Hepatocyte (in vitro differentiated cells): ENCODE results near the gene TIGD6. TPM values are rescaled to one million over a fixed set of nuclear protein-coding genes. Genes with fewer than 3 reads are reported as not detected.

Experiments
- DNase-seq: peaks from one replicate; pipeline ENCODE4 v3.0.0-alpha.2; 2016; ENCODE audit warnings: low spot score
- H2AFZ ChIP-seq: fragments of 200-600 bp; sonication (generic); 2 replicates; pipeline ENCODE4 v1.6.0; 2016; ENCODE audit warnings: antibody characterized with exemption, mild to moderate bottlenecking
- H3K27ac ChIP-seq: fragments of 200-600 bp; sonication (generic); 2 replicates; pipeline ENCODE4 v1.5.1; 2016; ENCODE audit warnings: mild to moderate bottlenecking
- H3K27me3 ChIP-seq: fragments of 200-600 bp; sonication (generic); 2 replicates; pipeline ENCODE4 v1.6.1; 2016
- H3K36me3 ChIP-seq: fragments of 200-600 bp; sonication (generic); replicated peaks from 2 replicates; pipeline ENCODE4 v1.5.1; 2016; ENCODE audit warnings: low read depth; ENCODE audit not compliant: insufficient read depth
- H3K4me1 ChIP-seq: fragments of 200-600 bp; sonication (generic); 2 replicates; pipeline ENCODE4 v1.5.1; 2016; ENCODE audit warnings: mild to moderate bottlenecking, moderate library complexity; ENCODE audit not compliant: insufficient read depth
- H3K4me2 ChIP-seq: fragments of 200-600 bp; sonication (generic); 2 replicates; pipeline ENCODE4 v1.6.0; 2016
- H3K4me3 ChIP-seq: fragments of 200-600 bp; sonication (generic); 2 replicates; pipeline ENCODE4 v1.5.1; 2016; ENCODE audit warnings: mild to moderate bottlenecking
- H3K79me2 ChIP-seq: fragments of 200-600 bp; sonication (generic); 2 replicates; pipeline ENCODE4 v1.6.0; 2017; ENCODE audit warnings: mild to moderate bottlenecking
- H3K9me2 ChIP-seq: fragments of 200-600 bp; sonication (generic); replicated peaks from 2 replicates; pipeline ENCODE4 v1.6.0; 2017; ENCODE audit warnings: mild to moderate bottlenecking; ENCODE audit not compliant: insufficient read depth
- H3K9me3 ChIP-seq: fragments of 200-600 bp; sonication (generic); 2 replicates; pipeline ENCODE4 v1.5.1; 2016; ENCODE audit warnings: low read depth, mild to moderate bottlenecking
- H4K20me1 ChIP-seq: fragments of 200-600 bp; sonication (generic); 2 replicates; pipeline ENCODE4 v1.6.0; 2016; ENCODE audit warnings: mild to moderate bottlenecking; ENCODE audit not compliant: insufficient read depth, poor library complexity, severe bottlenecking
- CTCF ChIP-seq: fragments of 200-600 bp; sonication (generic); IDR thresholded peaks from 2 replicates; pipeline ENCODE4 v1.5.1; 2016; ENCODE audit warnings: antibody characterized with exemption, mild to moderate bottlenecking; ENCODE audit not compliant: poor library complexity
- EZH2 ChIP-seq: fragments of 200-600 bp; sonication (generic); IDR thresholded peaks from 2 replicates; pipeline ENCODE4 v1.6.1; 2016; ENCODE audit warnings: antibody characterized with exemption, mild to moderate bottlenecking, borderline replicate concordance
- EZH2phosphoT487 ChIP-seq: fragments of 200-600 bp; sonication (generic); IDR thresholded peaks from one replicate; pipeline ENCODE4 v1.6.1; 2018; ENCODE audit warnings: antibody characterized with exemption, mild to moderate bottlenecking, low read depth, moderate library complexity; ENCODE audit not compliant: unreplicated experiment, severe bottlenecking
- WGBS: methylation state at CpG from one replicate; pipeline ENCODE4 v1.1.6; 2016; ENCODE audit warnings: low lambda C conversion rate; ENCODE audit errors: missing lambda C conversion rate; 5-methylcytosine and 5-hydroxymethylcytosine counted together
- polyA plus RNA-seq: library from polyadenylated mRNA; unstranded; fragments of >200 nt; fragmentation: Nextera tagmentation; extraction: Ambion mirVana; gene quantifications from 2 replicates; pipeline ENCODE4 v1.2.1, GENCODE V29; 2016
- total RNA-seq: library from RNA; depleted of rRNA; stranded (reverse); fragments of >200 nt; gene quantifications from 2 replicates; pipeline ENCODE4 v1.2.3, GENCODE V29; 2014

TIGD6 gene
- total and polyA plus RNA-seq, 2 experiments from 2014 or later: 4.6 to 5.0 TPM

DNA sequence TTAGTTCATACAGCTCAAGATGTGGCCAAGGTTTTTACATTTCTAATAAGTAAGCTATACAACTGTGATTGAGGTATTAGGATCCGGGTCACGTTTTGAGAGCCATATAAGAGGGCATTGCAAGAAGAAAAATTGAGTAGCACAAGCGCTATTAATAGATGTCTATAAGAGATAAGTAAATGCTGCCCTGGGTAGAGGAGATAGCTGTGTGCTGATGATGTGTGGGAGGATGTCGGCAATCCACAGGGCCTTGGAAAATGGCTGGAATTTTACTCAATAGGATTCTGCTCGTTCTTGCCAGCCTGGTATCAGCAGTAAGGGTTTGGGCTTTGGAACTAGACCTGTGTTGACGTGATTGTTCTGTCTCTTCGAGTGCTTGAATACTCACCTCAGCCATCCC, 44.3 kb upstream of the TIGD6 start:
- no peak overlapping the region for H2AFZ ChIP-seq
- H3K4me1 ChIP-seq: peaks cover 13% of the 10 kb centered on the region
- no peak overlapping the region for H3K4me2 ChIP-seq
- no peak for DNase-seq
- H3K27ac ChIP-seq: peak overlapping the region; percentile 3
- no peaks in the 10 kb centered on the region for H3K9me3 ChIP-seq
- no peaks in the 10 kb centered on the region for H3K36me3 ChIP-seq
- no peak for TF ChIP-seq EZH2
- TF ChIP-seq CTCF: no peak
- no peak for TF ChIP-seq EZH2phosphoT487
- no peak overlapping the region for H3K4me3 ChIP-seq
- H3K9me2 ChIP-seq: no peaks in the 10 kb centered on the region
- H4K20me1 ChIP-seq: no peaks in the 10 kb centered on the region
- no peaks in the 10 kb centered on the region for H3K27me3 ChIP-seq
- 77% methylated on average over 7 of the region's 7 CpGs for WGBS
- no peaks in the 10 kb centered on the region for H3K79me2 ChIP-seq

DNA sequence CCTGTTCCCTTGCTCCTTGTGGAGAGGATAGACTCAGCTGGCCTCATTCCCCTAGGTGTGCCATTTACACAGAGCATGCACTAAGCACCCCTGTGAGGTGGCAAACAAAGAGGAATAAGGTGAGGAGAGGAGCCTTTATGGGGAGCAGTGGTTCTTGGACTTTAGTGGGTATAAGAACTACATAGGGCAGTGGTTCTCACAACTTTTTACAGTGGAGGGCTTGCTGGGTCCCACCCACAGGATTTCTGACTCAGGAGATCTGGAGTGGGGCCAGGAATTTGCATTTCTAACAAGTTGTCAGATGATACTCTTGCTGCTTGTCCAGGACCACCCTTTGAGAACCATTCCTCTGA, 43.9 kb upstream of the TIGD6 start:
- Histone ChIP-seq H2AFZ (no peak overlapping the region), H3K4me2 (no peak overlapping the region), H3K4me3 (no peak overlapping the region), H3K9me2 (no peaks in the 10 kb centered on the region), H3K79me2 (no peaks in the 10 kb centered on the region), H3K9me3 (no peaks in the 10 kb centered on the region), H3K36me3 (no peaks in the 10 kb centered on the region), H3K27ac (peak overlapping the region; percentile 63), H3K4me1 (peaks cover 13% of the 10 kb centered on the region), H3K27me3 (no peaks in the 10 kb centered on the region), H4K20me1 (no peaks in the 10 kb centered on the region)
- peak; percentile 42 for DNase-seq
- TF ChIP-seq EZH2 (no peak), CTCF (no peak), EZH2phosphoT487 (no peak)

- H3K9me3 ChIP-seq: no peaks in the 10 kb centered on the region
- no peaks in the 10 kb centered on the region for H3K36me3 ChIP-seq
- no peak overlapping the region for H3K4me2 ChIP-seq
- H3K4me3 ChIP-seq: no peak overlapping the region
- no peaks in the 10 kb centered on the region for H4K20me1 ChIP-seq
- DNase-seq: no peak
- 78% methylated on average over 4 of the region's 4 CpGs for WGBS
- H3K79me2 ChIP-seq: no peaks in the 10 kb centered on the region
- no peak for TF ChIP-seq EZH2phosphoT487
- no peak for TF ChIP-seq EZH2
- TF ChIP-seq CTCF: no peak
- no peak overlapping the region for H2AFZ ChIP-seq
- peak overlapping the region; percentile 63 for H3K27ac ChIP-seq
- H3K9me2 ChIP-seq: no peaks in the 10 kb centered on the region
- no peaks in the 10 kb centered on the region for H3K27me3 ChIP-seq
- H3K4me1 ChIP-seq: peaks cover 13% of the 10 kb centered on the region
These were observed 43.3 kb upstream of the TIGD6 start for GRCh38 chr5:150043657-150044328.

GRCh38 chr5:150042459-150042858, 42.0 kb upstream of the TIGD6 start:
- no peak overlapping the region for H2AFZ ChIP-seq
- TF ChIP-seq EZH2phosphoT487: no peak
- TF ChIP-seq EZH2: no peak
- no peak for TF ChIP-seq CTCF
- no peak overlapping the region for H3K27ac ChIP-seq
- no peaks in the 10 kb centered on the region for H3K27me3 ChIP-seq
- H3K4me3 ChIP-seq: no peak overlapping the region
- peaks cover 13% of the 10 kb centered on the region for H3K4me1 ChIP-seq
- DNase-seq: no peak
- H3K9me2 ChIP-seq: no peaks in the 10 kb centered on the region
- no peaks in the 10 kb centered on the region for H4K20me1 ChIP-seq
- no peaks in the 10 kb centered on the region for H3K36me3 ChIP-seq
- no peaks in the 10 kb centered on the region for H3K9me3 ChIP-seq
- H3K79me2 ChIP-seq: no peaks in the 10 kb centered on the region
- WGBS: 100% methylated on average over 2 of the region's 3 CpGs
- no peak overlapping the region for H3K4me2 ChIP-seq
